HG02588 (cell line): ENCODE results near the gene DPEP3.

Experiments
- ATAC-seq: cut with Tn5 transposase; IDR thresholded peaks from one replicate; pipeline ENCODE4 v1.9.1; 2021; ENCODE audit warnings: mild to moderate bottlenecking, moderate library complexity; ENCODE audit not compliant: unreplicated experiment

Gene DPEP3

DNA sequence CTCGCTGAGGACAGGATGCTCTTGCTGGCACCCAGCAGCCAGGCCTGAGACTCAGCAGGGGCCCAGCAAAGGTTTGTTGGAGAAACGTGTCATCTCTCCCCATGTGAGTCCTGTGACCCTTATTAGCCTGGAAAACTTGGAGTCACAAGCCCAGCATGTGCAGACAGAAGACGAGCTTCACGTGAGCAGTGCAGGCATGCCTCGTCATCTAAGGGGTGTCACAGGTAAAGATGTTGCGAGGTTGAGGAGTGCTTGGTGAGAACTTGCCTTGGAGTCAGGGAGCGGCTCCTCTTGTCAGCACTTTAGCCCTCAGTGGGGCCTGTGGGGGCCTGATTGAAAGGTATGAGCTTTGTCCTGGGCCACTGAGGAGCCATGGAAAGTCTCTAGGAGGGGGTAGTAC is 46.5 kb downstream of the DPEP3 start:
- no peak for ATAC-seq

DNA sequence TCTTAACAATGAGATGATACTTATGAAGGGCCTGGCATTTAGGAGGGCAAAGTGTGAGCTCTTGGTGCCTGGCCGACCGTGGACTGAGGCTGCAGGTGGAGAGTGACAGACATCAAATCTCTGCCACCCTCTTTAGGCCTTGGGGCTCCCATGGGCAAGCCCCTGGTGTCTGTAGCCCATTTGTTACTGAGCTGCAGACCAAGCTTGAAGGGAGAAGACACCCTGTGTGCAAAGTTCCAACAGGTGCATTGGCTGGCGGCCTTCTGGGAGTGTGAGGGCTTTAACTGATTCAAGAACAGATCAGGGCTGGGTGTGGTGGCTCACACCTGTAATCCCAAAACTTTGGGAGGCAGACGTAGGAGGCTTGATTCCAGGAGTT is 47.8 kb downstream of the DPEP3 start:
- ATAC-seq, result no peak

DNA sequence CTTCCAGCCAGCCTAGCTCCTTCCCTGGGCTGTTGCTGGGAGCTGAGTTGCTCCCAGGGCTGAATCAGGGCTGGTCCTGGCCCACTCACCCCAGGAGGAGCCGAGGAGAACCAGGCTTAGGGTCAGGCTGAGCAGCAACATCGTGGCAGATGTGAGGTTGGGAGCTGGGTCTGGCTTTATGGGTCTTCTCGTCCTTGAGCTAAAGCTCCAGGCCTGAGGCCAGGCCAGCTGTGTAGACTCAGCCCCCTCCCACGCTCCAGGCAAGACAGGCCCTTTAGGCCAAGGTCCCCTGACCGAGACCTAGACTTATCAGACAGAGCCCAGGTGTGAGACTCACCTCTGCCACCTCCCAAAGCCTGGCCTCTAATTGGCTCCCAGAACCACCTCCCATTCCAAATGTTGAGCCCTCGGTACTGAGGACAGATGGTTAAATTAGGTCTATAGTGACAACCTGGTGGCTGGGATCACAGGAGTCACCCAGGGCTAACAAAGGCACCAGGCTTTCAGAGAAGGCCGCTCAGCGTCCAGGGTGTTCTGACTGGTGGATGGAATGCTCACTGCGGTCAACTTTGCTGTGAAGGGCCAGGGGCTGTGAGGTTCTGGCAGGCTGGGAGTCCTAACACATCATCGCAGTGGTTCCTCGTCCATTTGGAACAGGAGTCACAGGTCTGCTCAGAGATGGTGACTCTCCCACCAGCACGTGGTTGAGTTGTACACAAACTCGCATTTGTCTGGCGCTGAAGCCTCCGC is 48.4 kb downstream of the DPEP3 start, which contains the start of gene CTRL:
Gene CTRL, minus strand, starts transcription at position 151 of the 750 bp plus-strand sequence. Its CDS starts 10 bp downstream, at position 141.
- no peak for ATAC-seq

DNA sequence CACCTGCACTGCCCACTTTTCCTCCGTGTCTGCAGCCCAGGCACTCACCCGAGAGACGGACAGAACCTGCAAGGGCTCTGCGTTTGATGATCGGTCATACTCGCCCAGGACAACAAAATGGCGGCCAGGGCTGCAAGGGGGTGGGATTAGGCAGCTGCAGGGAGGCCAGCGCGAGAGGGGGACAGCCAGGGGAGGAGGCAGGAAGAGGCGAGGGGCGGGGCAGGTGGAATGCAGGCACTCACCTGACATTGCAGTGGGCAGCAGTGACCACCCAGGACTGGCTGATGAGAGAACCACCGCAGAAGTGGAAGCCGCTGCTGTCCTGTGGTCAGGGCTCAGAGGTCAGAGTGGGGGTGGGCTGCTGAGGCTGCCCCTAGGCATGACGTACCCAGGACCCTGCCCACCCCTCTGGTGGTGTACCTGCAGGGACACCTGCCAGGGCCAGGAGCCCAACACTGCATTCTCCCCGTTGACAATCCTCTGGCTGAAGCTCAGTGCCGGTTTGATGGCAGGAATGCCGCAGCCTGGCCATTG is 49.6 kb downstream of the DPEP3 start:
- ATAC-seq, result no peak

DNA sequence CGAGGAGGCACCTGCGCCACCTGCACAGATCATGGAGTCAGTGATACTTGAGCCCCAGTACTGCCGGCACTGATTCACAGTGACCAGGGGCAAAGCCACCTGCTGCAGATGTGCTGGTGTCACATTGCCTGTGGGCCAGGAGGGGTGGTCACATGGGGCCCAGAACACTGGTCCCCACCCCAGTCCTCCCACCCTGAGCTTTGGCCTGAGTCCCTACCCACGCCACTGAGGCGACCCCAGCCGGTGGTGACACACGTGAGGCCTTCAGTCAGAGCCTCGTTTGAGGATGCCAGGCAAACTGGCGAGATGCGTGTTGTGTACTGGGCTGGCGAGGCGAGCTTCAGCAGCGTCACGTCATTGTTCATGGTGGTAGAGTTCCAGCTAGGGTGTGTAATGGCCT is 50.1 kb downstream of the DPEP3 start:
- no peak for ATAC-seq

DNA sequence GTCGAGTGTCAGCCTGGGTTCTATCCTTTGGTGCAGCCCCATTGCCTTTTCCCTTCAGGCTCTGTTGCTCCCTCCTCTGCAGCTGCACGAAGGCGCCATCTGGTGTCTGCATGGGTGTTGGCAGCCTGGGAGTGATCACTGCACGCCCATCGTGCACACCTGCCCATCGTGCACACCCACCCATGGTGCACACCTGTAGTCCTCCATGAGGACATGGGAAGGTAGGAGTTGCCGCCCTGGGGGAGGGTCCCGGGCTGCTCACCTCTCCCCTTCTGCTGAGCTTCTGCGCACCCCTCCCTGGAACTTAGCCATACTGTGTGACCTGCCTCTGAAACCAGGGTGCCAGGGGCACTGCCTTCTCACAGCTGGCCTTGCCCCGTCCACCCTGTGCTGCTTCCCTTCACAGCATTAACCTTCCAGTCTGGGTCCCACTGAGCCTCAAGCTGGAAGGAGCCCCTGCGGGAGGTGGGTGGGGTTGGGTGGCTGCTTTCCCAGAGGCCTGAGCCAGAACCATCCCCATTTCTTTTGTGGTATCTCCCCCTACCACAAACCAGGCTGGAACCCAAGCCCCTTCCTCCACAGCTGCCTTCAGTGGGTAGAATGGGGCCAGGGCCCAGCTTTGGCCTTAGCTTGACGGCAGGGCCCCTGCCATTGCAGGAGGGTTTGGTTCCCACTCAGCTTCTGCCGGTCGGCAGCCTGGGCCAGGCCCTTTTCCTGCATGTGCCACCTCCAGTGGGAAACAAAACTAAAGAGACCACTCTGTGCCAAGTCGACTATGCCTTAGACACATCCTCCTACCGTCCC is 51.5 kb downstream of the DPEP3 start:
- ATAC-seq, result no peak

DNA sequence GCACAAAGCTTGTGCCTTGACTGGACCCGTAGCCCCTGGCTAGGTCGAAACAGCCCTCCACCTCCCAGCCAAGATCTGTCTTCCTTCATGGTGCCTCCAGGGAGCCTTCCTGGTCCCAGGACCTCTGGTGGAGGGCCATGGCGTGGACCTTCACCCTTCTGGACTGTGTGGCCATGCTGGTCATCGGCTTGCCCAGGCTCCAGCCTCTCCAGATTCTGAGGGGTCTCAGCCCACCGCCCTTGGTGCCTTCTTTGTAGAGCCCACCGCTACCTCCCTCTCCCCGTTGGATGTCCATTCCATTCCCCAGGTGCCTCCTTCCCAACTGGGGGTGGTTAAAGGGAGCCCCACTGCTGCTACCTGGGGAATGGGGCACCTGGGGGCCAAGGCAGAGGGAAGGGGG is 52.2 kb downstream of the DPEP3 start:
- ATAC-seq, result no peak

DNA sequence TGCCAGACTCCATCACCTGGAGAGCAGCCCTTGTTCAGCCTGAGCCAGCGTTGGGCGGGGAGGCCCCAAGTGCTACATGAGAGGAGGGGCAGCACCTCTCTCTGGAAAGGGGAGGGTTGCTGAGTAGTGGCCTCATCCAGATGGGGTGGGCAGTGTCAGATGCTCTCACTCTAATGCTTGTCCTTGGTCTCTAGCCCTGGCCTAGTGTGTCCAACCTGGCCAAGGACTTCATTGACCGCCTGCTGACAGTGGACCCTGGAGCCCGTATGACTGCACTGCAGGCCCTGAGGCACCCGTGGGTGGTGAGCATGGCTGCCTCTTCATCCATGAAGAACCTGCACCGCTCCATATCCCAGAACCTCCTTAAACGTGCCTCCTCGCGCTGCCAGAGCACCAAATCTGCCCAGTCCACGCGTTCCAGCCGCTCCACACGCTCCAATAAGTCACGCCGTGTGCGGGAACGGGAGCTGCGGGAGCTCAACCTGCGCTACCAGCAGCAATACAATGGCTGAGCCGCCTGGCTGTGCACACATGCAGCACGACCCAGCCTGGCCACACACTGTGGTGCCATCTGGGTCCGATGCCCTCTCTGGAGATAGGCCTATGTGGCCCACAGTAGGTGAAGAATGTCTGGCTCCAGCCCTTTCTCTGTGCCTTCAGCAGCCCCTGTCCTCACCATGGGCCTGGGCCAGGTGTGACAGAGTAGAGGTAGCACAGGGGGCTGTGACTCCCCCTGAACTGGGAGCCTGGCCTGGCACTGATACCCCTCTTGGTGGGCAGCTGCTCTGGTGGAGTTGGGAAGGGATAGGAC is 53.0 kb downstream of the DPEP3 start:
- no peak for ATAC-seq

DNA sequence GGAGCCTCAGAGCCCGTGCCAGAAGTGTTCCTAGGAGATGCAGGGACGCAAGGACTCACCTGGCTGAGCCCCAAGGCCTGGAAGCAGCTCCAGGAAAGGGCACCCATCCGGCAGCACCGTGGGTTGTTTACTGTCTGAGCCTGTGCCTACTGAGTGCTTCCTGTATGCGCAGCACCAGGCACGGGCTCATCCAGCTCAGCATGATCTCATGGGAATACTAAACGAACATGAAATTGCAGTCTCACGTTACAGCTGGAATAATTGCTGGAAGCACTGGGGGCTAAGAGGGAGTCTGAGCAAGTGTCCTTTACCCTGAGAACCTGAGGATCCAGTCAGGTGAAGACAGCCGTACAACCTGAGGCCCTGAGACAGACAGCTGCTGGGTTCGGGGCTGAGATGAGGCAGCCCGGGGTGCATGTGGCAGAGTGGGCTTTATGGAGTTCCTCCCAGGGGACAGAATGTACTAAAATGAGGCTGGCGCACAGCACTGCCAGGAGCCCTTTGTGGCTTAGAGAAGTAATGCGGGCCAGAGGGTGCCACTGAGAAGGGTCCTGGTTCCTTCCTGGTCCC is 54.0 kb downstream of the DPEP3 start:
- no peak for ATAC-seq
